HG02970 (cell line): ENCODE data around the gene OR11A1.

ENCODE experiments used
- ATAC-seq: cut with Tn5 transposase; IDR thresholded peaks from one replicate; pipeline ENCODE4 v1.9.1; 2021; ENCODE audit warnings: mild to moderate bottlenecking, moderate library complexity, moderate number of reproducible peaks; ENCODE audit not compliant: unreplicated experiment, low FRiP score

The OR11A1 gene

GRCh38 chr6:29414588-29414987 is 42.3 kb downstream of the OR11A1 start, which contains the start of gene OR12D1:
Gene OR12D1, plus strand, starts transcription at chr6:29414928.
- ATAC-seq, result no peak

- no peak for ATAC-seq
Observed at GRCh38 chr6:29403801-29404200, 53.1 kb downstream of the OR11A1 start.

GRCh38 chr6:29399525-29399924 is 57.3 kb downstream of the OR11A1 start:
- ATAC-seq, result no peak

GRCh38 chr6:29395331-29395730 is 61.5 kb downstream of the OR11A1 start, which contains the start of gene OR12D2:
Gene OR12D2, plus strand, starts transcription at chr6:29395631. Its CDS starts 1,069 bp downstream, at chr6:29396700.
- ATAC-seq, result no peak

GRCh38 chr6:29388533-29388932 is 68.3 kb downstream of the OR11A1 start:
- ATAC-seq, result no peak

- no peak for ATAC-seq
Observed at GRCh38 chr6:29376003-29376402, 80.9 kb downstream of the OR11A1 start.
